ENCODE results near the gene CLCN4.

Gene CLCN4

GRCh38 chrX:10152086-10152485, 4.7 kb upstream of the CLCN4 start:
- Histone ChIP-seq H3K36me3 (ENCODE audit: control insufficient read depth, insufficient read depth, low read length) (no peaks in the 10 kb centered on the region), H3K27ac (ENCODE audit: low read depth, low read length, severe bottlenecking) (no peak overlapping the region), H3K4me3 (ENCODE audit: extremely low read depth, insufficient read depth, low read length, poor library complexity, severe bottlenecking) (no peak overlapping the region), H3K9me3 (ENCODE audit: control insufficient read depth, low read length) (no peaks in the 10 kb centered on the region), H3K4me1 (ENCODE audit: control insufficient read depth, insufficient read depth, low read length, poor library complexity, severe bottlenecking) (no peaks in the 10 kb centered on the region)
- WGBS, 2 experiments (ENCODE audit: insufficient coverage in 2 of 2), result 83% methylated on average over 1 of the region's 3 CpGs; no CpG with 5 or more reads in 1 of the 2 experiments

- 100% methylated on average over 1 of the region's 4 CpGs; no CpG with 5 or more reads in 1 of the 2 experiments for WGBS, 2 experiments (ENCODE audit: insufficient coverage in 2 of 2)
These were observed 1.6 kb upstream of the CLCN4 start for GRCh38 chrX:10155137-10155536.

GRCh38 chrX:10157032-10157341, 212 bp downstream of the CLCN4 start:
- no peaks in the 10 kb centered on the region for H3K9me3 ChIP-seq (ENCODE audit: control insufficient read depth, low read length)
- no peaks in the 10 kb centered on the region for H3K36me3 ChIP-seq (ENCODE audit: control insufficient read depth, insufficient read depth, low read length)
- peak overlapping the region; percentile 69 for H3K27ac ChIP-seq (ENCODE audit: low read depth, low read length, severe bottlenecking)
- WGBS, 2 experiments (ENCODE audit: insufficient coverage in 2 of 2), result 20 to 40% methylated on average over 1 to 5 of the region's 7 CpGs
- H3K4me3 ChIP-seq (ENCODE audit: extremely low read depth, insufficient read depth, low read length, poor library complexity, severe bottlenecking), result peak overlapping the region; percentile 26
- no peaks in the 10 kb centered on the region for H3K4me1 ChIP-seq (ENCODE audit: control insufficient read depth, insufficient read depth, low read length, poor library complexity, severe bottlenecking)

More at GRCh38 chrX:10155137-10155536, 1.6 kb upstream of the CLCN4 start:
- H3K4me3 ChIP-seq (ENCODE audit: extremely low read depth, insufficient read depth, low read length, poor library complexity, severe bottlenecking), result no peak overlapping the region
- no peak overlapping the region for H3K27ac ChIP-seq (ENCODE audit: low read depth, low read length, severe bottlenecking)
- H3K36me3 ChIP-seq (ENCODE audit: control insufficient read depth, insufficient read depth, low read length), result no peaks in the 10 kb centered on the region
- no peaks in the 10 kb centered on the region for H3K4me1 ChIP-seq (ENCODE audit: control insufficient read depth, insufficient read depth, low read length, poor library complexity, severe bottlenecking)
- H3K9me3 ChIP-seq (ENCODE audit: control insufficient read depth, low read length), result no peaks in the 10 kb centered on the region

- H3K4me3 ChIP-seq (ENCODE audit: extremely low read depth, insufficient read depth, low read length, poor library complexity, severe bottlenecking), result peak overlapping the region; percentile 26
- no peaks in the 10 kb centered on the region for H3K9me3 ChIP-seq (ENCODE audit: control insufficient read depth, low read length)
- no CpG with 5 or more reads among the region's 3 CpGs for WGBS, 2 experiments (ENCODE audit: insufficient coverage in 2 of 2)
- no peaks in the 10 kb centered on the region for H3K36me3 ChIP-seq (ENCODE audit: control insufficient read depth, insufficient read depth, low read length)
- peak overlapping the region; percentile 69 for H3K27ac ChIP-seq (ENCODE audit: low read depth, low read length, severe bottlenecking)
- no peaks in the 10 kb centered on the region for H3K4me1 ChIP-seq (ENCODE audit: control insufficient read depth, insufficient read depth, low read length, poor library complexity, severe bottlenecking)
These were observed 768 bp downstream of the CLCN4 start for GRCh38 chrX:10157543-10157942.

GRCh38 chrX:10158279-10159144, 1.7 kb downstream of the CLCN4 start:
- Histone ChIP-seq H3K4me1 (ENCODE audit: control insufficient read depth, insufficient read depth, low read length, poor library complexity, severe bottlenecking) (no peaks in the 10 kb centered on the region), H3K9me3 (ENCODE audit: control insufficient read depth, low read length) (no peaks in the 10 kb centered on the region), H3K36me3 (ENCODE audit: control insufficient read depth, insufficient read depth, low read length) (no peaks in the 10 kb centered on the region), H3K4me3 (ENCODE audit: extremely low read depth, insufficient read depth, low read length, poor library complexity, severe bottlenecking) (peak overlapping the region; percentile 18), H3K27ac (ENCODE audit: low read depth, low read length, severe bottlenecking) (no peak overlapping the region)
- WGBS, 2 experiments (ENCODE audit: insufficient coverage in 2 of 2), result 25 to 28% methylated on average over 24 to 25 of the region's 64 CpGs

- no peak overlapping the region for H3K4me3 ChIP-seq (ENCODE audit: extremely low read depth, insufficient read depth, low read length, poor library complexity, severe bottlenecking)
- H3K36me3 ChIP-seq (ENCODE audit: control insufficient read depth, insufficient read depth, low read length), result no peaks in the 10 kb centered on the region
- 61% methylated on average over 3 of the region's 7 CpGs; no CpG with 5 or more reads in 1 of the 2 experiments for WGBS, 2 experiments (ENCODE audit: insufficient coverage in 2 of 2)
- H3K9me3 ChIP-seq (ENCODE audit: control insufficient read depth, low read length), result no peaks in the 10 kb centered on the region
- H3K4me1 ChIP-seq (ENCODE audit: control insufficient read depth, insufficient read depth, low read length, poor library complexity, severe bottlenecking), result no peaks in the 10 kb centered on the region
- H3K27ac ChIP-seq (ENCODE audit: low read depth, low read length, severe bottlenecking), result no peak overlapping the region
These were observed 2.3 kb downstream of the CLCN4 start for GRCh38 chrX:10159145-10159468.

- H3K36me3 ChIP-seq (ENCODE audit: control insufficient read depth, insufficient read depth, low read length), result no peaks in the 10 kb centered on the region
- no peak overlapping the region for H3K4me3 ChIP-seq (ENCODE audit: extremely low read depth, insufficient read depth, low read length, poor library complexity, severe bottlenecking)
- no peak overlapping the region for H3K27ac ChIP-seq (ENCODE audit: low read depth, low read length, severe bottlenecking)
- no peaks in the 10 kb centered on the region for H3K4me1 ChIP-seq (ENCODE audit: control insufficient read depth, insufficient read depth, low read length, poor library complexity, severe bottlenecking)
- WGBS, 2 experiments (ENCODE audit: insufficient coverage in 2 of 2), result 75% methylated on average over 6 of the region's 9 CpGs; no CpG with 5 or more reads in 1 of the 2 experiments
- H3K9me3 ChIP-seq (ENCODE audit: control insufficient read depth, low read length), result no peaks in the 10 kb centered on the region
These were observed 3.4 kb downstream of the CLCN4 start for GRCh38 chrX:10160211-10160610.

GRCh38 chrX:10163031-10163430, 6.3 kb downstream of the CLCN4 start:
- H3K9me3 ChIP-seq (ENCODE audit: control insufficient read depth, low read length), result no peaks in the 10 kb centered on the region
- no peaks in the 10 kb centered on the region for H3K36me3 ChIP-seq (ENCODE audit: control insufficient read depth, insufficient read depth, low read length)
- H3K27ac ChIP-seq (ENCODE audit: low read depth, low read length, severe bottlenecking), result no peak overlapping the region
- WGBS, 2 experiments (ENCODE audit: insufficient coverage in 2 of 2), result no CpG with 5 or more reads among the region's 2 CpGs
- no peaks in the 10 kb centered on the region for H3K4me1 ChIP-seq (ENCODE audit: control insufficient read depth, insufficient read depth, low read length, poor library complexity, severe bottlenecking)
- H3K4me3 ChIP-seq (ENCODE audit: extremely low read depth, insufficient read depth, low read length, poor library complexity, severe bottlenecking), result no peak overlapping the region

GRCh38 chrX:10164879-10165278, 8.1 kb downstream of the CLCN4 start:
- WGBS, 2 experiments (ENCODE audit: insufficient coverage in 2 of 2), result 95 to 100% methylated on average over 1 to 9 of the region's 11 CpGs
- Histone ChIP-seq H3K4me3 (ENCODE audit: extremely low read depth, insufficient read depth, low read length, poor library complexity, severe bottlenecking) (no peak overlapping the region), H3K27ac (ENCODE audit: low read depth, low read length, severe bottlenecking) (no peak overlapping the region), H3K4me1 (ENCODE audit: control insufficient read depth, insufficient read depth, low read length, poor library complexity, severe bottlenecking) (no peaks in the 10 kb centered on the region), H3K9me3 (ENCODE audit: control insufficient read depth, low read length) (no peaks in the 10 kb centered on the region), H3K36me3 (ENCODE audit: control insufficient read depth, insufficient read depth, low read length) (no peaks in the 10 kb centered on the region)

GRCh38 chrX:10165580-10166247, 8.9 kb downstream of the CLCN4 start:
- no peak overlapping the region for H3K27ac ChIP-seq (ENCODE audit: low read depth, low read length, severe bottlenecking)
- no peak overlapping the region for H3K4me3 ChIP-seq (ENCODE audit: extremely low read depth, insufficient read depth, low read length, poor library complexity, severe bottlenecking)
- no peaks in the 10 kb centered on the region for H3K9me3 ChIP-seq (ENCODE audit: control insufficient read depth, low read length)
- H3K4me1 ChIP-seq (ENCODE audit: control insufficient read depth, insufficient read depth, low read length, poor library complexity, severe bottlenecking), result no peaks in the 10 kb centered on the region
- no peaks in the 10 kb centered on the region for H3K36me3 ChIP-seq (ENCODE audit: control insufficient read depth, insufficient read depth, low read length)
- 68 to 98% methylated on average over 3 to 7 of the region's 18 CpGs for WGBS, 2 experiments (ENCODE audit: insufficient coverage in 2 of 2)

- Histone ChIP-seq H3K27ac (ENCODE audit: low read depth, low read length, severe bottlenecking) (no peak overlapping the region), H3K4me3 (ENCODE audit: extremely low read depth, insufficient read depth, low read length, poor library complexity, severe bottlenecking) (no peak overlapping the region), H3K4me1 (ENCODE audit: control insufficient read depth, insufficient read depth, low read length, poor library complexity, severe bottlenecking) (no peaks in the 10 kb centered on the region), H3K9me3 (ENCODE audit: control insufficient read depth, low read length) (no peaks in the 10 kb centered on the region), H3K36me3 (ENCODE audit: control insufficient read depth, insufficient read depth, low read length) (no peaks in the 10 kb centered on the region)
- WGBS, 2 experiments (ENCODE audit: insufficient coverage in 2 of 2), result 95 to 97% methylated on average over 6 to 10 of the region's 17 CpGs
These were observed 9.5 kb downstream of the CLCN4 start for GRCh38 chrX:10166248-10166716.
